Hepatocyte (in vitro differentiated cells): Measurements from ENCODE around the gene FAAH. TPM values are rescaled to one million over a fixed set of nuclear protein-coding genes. Genes with fewer than 3 reads are reported as not detected.

Experiments used
- DNase-seq: peaks from one replicate; pipeline ENCODE4 v3.0.0-alpha.2; 2016; ENCODE audit warnings: low spot score
- H2AFZ ChIP-seq: fragments of 200-600 bp; sonication (generic); 2 replicates; pipeline ENCODE4 v1.6.0; 2016; ENCODE audit warnings: antibody characterized with exemption, mild to moderate bottlenecking
- H3K27ac ChIP-seq: fragments of 200-600 bp; sonication (generic); 2 replicates; pipeline ENCODE4 v1.5.1; 2016; ENCODE audit warnings: mild to moderate bottlenecking
- H3K27me3 ChIP-seq: fragments of 200-600 bp; sonication (generic); 2 replicates; pipeline ENCODE4 v1.6.1; 2016
- H3K36me3 ChIP-seq: fragments of 200-600 bp; sonication (generic); replicated peaks from 2 replicates; pipeline ENCODE4 v1.5.1; 2016; ENCODE audit warnings: low read depth; ENCODE audit not compliant: insufficient read depth
- H3K4me1 ChIP-seq: fragments of 200-600 bp; sonication (generic); 2 replicates; pipeline ENCODE4 v1.5.1; 2016; ENCODE audit warnings: mild to moderate bottlenecking, moderate library complexity; ENCODE audit not compliant: insufficient read depth
- H3K4me2 ChIP-seq: fragments of 200-600 bp; sonication (generic); 2 replicates; pipeline ENCODE4 v1.6.0; 2016
- H3K4me3 ChIP-seq: fragments of 200-600 bp; sonication (generic); 2 replicates; pipeline ENCODE4 v1.5.1; 2016; ENCODE audit warnings: mild to moderate bottlenecking
- H3K79me2 ChIP-seq: fragments of 200-600 bp; sonication (generic); 2 replicates; pipeline ENCODE4 v1.6.0; 2017; ENCODE audit warnings: mild to moderate bottlenecking
- H3K9me2 ChIP-seq: fragments of 200-600 bp; sonication (generic); replicated peaks from 2 replicates; pipeline ENCODE4 v1.6.0; 2017; ENCODE audit warnings: mild to moderate bottlenecking; ENCODE audit not compliant: insufficient read depth
- H3K9me3 ChIP-seq: fragments of 200-600 bp; sonication (generic); 2 replicates; pipeline ENCODE4 v1.5.1; 2016; ENCODE audit warnings: low read depth, mild to moderate bottlenecking
- H4K20me1 ChIP-seq: fragments of 200-600 bp; sonication (generic); 2 replicates; pipeline ENCODE4 v1.6.0; 2016; ENCODE audit warnings: mild to moderate bottlenecking; ENCODE audit not compliant: insufficient read depth, poor library complexity, severe bottlenecking
- EZH2 ChIP-seq: fragments of 200-600 bp; sonication (generic); IDR thresholded peaks from 2 replicates; pipeline ENCODE4 v1.6.1; 2016; ENCODE audit warnings: antibody characterized with exemption, mild to moderate bottlenecking, borderline replicate concordance
- EZH2phosphoT487 ChIP-seq: fragments of 200-600 bp; sonication (generic); IDR thresholded peaks from one replicate; pipeline ENCODE4 v1.6.1; 2018; ENCODE audit warnings: antibody characterized with exemption, mild to moderate bottlenecking, low read depth, moderate library complexity; ENCODE audit not compliant: unreplicated experiment, severe bottlenecking
- WGBS: methylation state at CpG from one replicate; pipeline ENCODE4 v1.1.6; 2016; ENCODE audit warnings: low lambda C conversion rate; ENCODE audit errors: missing lambda C conversion rate; 5-methylcytosine and 5-hydroxymethylcytosine counted together
- polyA plus RNA-seq: library from polyadenylated mRNA; unstranded; fragments of >200 nt; fragmentation: Nextera tagmentation; extraction: Ambion mirVana; gene quantifications from 2 replicates; pipeline ENCODE4 v1.2.1, GENCODE V29; 2016
- total RNA-seq: library from RNA; depleted of rRNA; stranded (reverse); fragments of >200 nt; gene quantifications from 2 replicates; pipeline ENCODE4 v1.2.3, GENCODE V29; 2014
- TF ChIP-seq, protein P1 (sequence below): fragments of 200-600 bp; sonication (generic); IDR thresholded peaks from 2 replicates; pipeline ENCODE4 v1.5.1; 2016; ENCODE audit warnings: antibody characterized with exemption, mild to moderate bottlenecking; ENCODE audit not compliant: poor library complexity

Gene FAAH
- total and polyA plus RNA-seq, 2 experiments from 2014 or later, result 44.5 to 61.8 TPM

DNA sequence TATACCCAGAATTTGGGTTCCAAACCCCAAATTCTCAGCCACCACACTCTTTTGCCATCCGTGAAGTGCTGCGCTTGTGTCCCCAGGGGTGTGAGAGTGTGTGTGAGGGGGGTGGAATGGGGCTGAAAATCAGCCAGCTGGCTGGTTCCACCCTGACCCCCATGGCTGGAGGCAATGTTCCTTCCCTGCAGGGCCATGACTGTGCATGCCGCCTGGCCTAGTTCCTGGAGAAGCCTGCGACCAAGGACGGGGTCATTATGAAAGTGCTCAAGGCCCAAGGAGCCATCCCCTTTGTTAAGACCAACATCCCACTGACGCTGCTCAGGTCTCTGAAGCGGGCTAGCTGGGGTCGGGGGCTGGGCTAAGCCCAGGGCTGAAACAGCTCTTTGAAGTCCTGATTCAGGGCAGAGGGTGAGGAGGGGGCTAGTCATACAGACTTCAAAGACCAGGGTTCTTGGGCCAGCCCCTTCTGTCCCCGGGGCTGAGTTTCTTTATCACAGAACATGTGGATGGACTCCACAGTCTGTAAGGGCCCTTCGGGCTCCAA lies 38.7 kb downstream of the FAAH start:
- H3K27me3 ChIP-seq, result peaks cover 6% of the 10 kb centered on the region
- WGBS, result 73% methylated on average over 10 of the region's 10 CpGs
- no peaks in the 10 kb centered on the region for H3K4me1 ChIP-seq
- H3K4me3 ChIP-seq, result no peak overlapping the region
- H3K4me2 ChIP-seq, result no peak overlapping the region
- no peaks in the 10 kb centered on the region for H3K9me3 ChIP-seq
- no peak overlapping the region for H2AFZ ChIP-seq
- no peak for DNase-seq
- no peak overlapping the region for H3K27ac ChIP-seq
- TF ChIP-seq EZH2 (no peak), EZH2phosphoT487 (no peak)
- TF ChIP-seq, protein P1, sequence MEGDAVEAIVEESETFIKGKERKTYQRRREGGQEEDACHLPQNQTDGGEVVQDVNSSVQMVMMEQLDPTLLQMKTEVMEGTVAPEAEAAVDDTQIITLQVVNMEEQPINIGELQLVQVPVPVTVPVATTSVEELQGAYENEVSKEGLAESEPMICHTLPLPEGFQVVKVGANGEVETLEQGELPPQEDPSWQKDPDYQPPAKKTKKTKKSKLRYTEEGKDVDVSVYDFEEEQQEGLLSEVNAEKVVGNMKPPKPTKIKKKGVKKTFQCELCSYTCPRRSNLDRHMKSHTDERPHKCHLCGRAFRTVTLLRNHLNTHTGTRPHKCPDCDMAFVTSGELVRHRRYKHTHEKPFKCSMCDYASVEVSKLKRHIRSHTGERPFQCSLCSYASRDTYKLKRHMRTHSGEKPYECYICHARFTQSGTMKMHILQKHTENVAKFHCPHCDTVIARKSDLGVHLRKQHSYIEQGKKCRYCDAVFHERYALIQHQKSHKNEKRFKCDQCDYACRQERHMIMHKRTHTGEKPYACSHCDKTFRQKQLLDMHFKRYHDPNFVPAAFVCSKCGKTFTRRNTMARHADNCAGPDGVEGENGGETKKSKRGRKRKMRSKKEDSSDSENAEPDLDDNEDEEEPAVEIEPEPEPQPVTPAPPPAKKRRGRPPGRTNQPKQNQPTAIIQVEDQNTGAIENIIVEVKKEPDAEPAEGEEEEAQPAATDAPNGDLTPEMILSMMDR, result no peak
- H3K9me2 ChIP-seq, result no peaks in the 10 kb centered on the region
- H3K36me3 ChIP-seq, result no peaks in the 10 kb centered on the region
- no peaks in the 10 kb centered on the region for H3K79me2 ChIP-seq
- H4K20me1 ChIP-seq, result no peaks in the 10 kb centered on the region

DNA sequence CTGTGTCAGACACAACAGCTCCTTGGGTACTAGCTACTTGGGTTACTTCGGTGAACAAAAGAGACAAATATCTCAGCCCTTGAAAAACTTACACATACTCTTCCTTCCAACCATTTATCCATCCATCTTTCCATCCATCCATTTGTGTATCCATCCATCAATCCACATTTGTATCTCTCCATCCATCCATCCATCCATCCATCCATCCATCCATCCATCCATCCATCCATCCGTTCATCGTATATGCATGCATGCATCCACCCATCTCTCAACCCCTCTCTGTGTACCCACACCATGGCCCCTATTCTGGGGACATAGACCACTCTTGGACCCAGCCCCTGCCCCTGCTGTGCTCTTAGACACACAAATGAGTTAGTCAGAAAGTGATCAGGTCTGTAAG lies 40.2 kb downstream of the FAAH start:
- Histone ChIP-seq H3K9me2 (no peaks in the 10 kb centered on the region), H3K27me3 (peaks cover 6% of the 10 kb centered on the region), H3K9me3 (no peaks in the 10 kb centered on the region), H3K4me3 (no peak overlapping the region), H3K79me2 (no peaks in the 10 kb centered on the region), H3K27ac (no peak overlapping the region), H3K4me1 (no peaks in the 10 kb centered on the region), H3K36me3 (no peaks in the 10 kb centered on the region), H3K4me2 (no peak overlapping the region), H4K20me1 (no peaks in the 10 kb centered on the region), H2AFZ (no peak overlapping the region)
- 95% methylated on average over 3 of the region's 3 CpGs for WGBS
- TF ChIP-seq, protein P1, result no peak
- no peak for TF ChIP-seq EZH2phosphoT487
- no peak for TF ChIP-seq EZH2
- no peak for DNase-seq

DNA sequence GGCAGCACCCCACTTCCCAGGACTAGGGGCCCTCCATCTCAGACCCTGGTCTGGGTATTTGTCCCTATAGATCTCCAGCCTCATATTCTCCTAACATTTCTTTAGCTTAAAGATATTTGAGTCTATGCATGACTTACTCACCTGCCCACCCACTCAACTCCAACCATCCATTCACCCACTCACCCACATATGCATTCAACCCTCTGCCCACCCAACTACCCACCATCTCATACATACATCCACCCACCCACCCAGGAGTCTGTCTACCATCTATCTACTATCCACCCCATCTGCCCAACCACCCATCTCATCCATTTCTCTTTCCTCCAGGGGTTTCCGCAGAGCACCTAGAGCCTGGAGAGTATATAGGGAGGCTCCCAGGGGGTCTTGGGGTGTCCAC lies 42.7 kb downstream of the FAAH start:
- H3K27me3 ChIP-seq, result peaks cover 6% of the 10 kb centered on the region
- H3K79me2 ChIP-seq, result no peaks in the 10 kb centered on the region
- H2AFZ ChIP-seq, result no peak overlapping the region
- no peaks in the 10 kb centered on the region for H4K20me1 ChIP-seq
- H3K36me3 ChIP-seq, result no peaks in the 10 kb centered on the region
- DNase-seq, result no peak
- no peak overlapping the region for H3K4me2 ChIP-seq
- no peaks in the 10 kb centered on the region for H3K4me1 ChIP-seq
- no peak for TF ChIP-seq EZH2phosphoT487
- TF ChIP-seq, protein P1, result no peak
- TF ChIP-seq EZH2, result no peak
- H3K4me3 ChIP-seq, result no peak overlapping the region
- no peaks in the 10 kb centered on the region for H3K9me3 ChIP-seq
- H3K9me2 ChIP-seq, result no peaks in the 10 kb centered on the region
- H3K27ac ChIP-seq, result no peak overlapping the region
- WGBS, result 100% methylated on average over 1 of the region's 1 CpG
